ENCODE results near the gene CCDC6. TPM values are rescaled to one million over a fixed set of nuclear protein-coding genes. Genes with fewer than 3 reads are reported as not detected.
"Not testable (repeated sequence)": the region's sequence is repeated elsewhere in the genome, so short reads cannot be mapped to it uniquely, and the experiment has no call there.

CCDC6 gene
- total RNA-seq, 2 donors from 2014 or later: 65.8 to 91.0 TPM

GRCh38 chr10:59887006-59887405, 19.4 kb downstream of the CCDC6 start:
- H3K9ac ChIP-seq (ENCODE audit: low read depth in 2 of 2, low read length in 2 of 2): no peak overlapping the region
- H3K27ac ChIP-seq: no peak overlapping the region
- intact Hi-C loops (cut with DNase I): no loop called here
- no peak overlapping the region for H3K4me3 ChIP-seq
- no peaks in the 10 kb centered on the region for H3K36me3 ChIP-seq
- TF ChIP-seq CTCF (IDR thresholded peaks at IDR 0.05): no peak
- H3K27me3 ChIP-seq: no peaks in the 10 kb centered on the region
- no peaks in the 10 kb centered on the region for H3K9me3 ChIP-seq
- H3K4me1 ChIP-seq: no peaks in the 10 kb centered on the region
- no peak for DNase-seq

GRCh38 chr10:59885430-59886134, 20.8 kb downstream of the CCDC6 start:
- intact Hi-C loops (cut with DNase I): no loop called here
- no peak for TF ChIP-seq CTCF (IDR thresholded peaks at IDR 0.05)
- Histone ChIP-seq H3K9me3 (no peaks in the 10 kb centered on the region), H3K4me1 (no peaks in the 10 kb centered on the region), H3K36me3 (no peaks in the 10 kb centered on the region), H3K9ac (ENCODE audit: low read depth in 2 of 2, low read length in 2 of 2) (no peak overlapping the region), H3K27me3 (no peaks in the 10 kb centered on the region), H3K27ac (no peak overlapping the region), H3K4me3 (no peak overlapping the region)
- no peak for DNase-seq

- H3K4me3 ChIP-seq; H3K36me3 ChIP-seq; H3K9me3 ChIP-seq; H3K27me3 ChIP-seq; H3K27ac ChIP-seq; DNase-seq; intact Hi-C loops (cut with DNase I); H3K9ac ChIP-seq (ENCODE audit: low read depth in 2 of 2, low read length in 2 of 2); H3K4me1 ChIP-seq: not testable (repeated sequence)
These were observed 21.5 kb downstream of the CCDC6 start for GRCh38 chr10:59884893-59885292.

- no peaks in the 10 kb centered on the region for H3K36me3 ChIP-seq
- H3K4me3 ChIP-seq: no peak overlapping the region
- no peak overlapping the region for H3K9ac ChIP-seq (ENCODE audit: low read depth in 2 of 2, low read length in 2 of 2)
- H3K4me1 ChIP-seq: no peaks in the 10 kb centered on the region
- H3K9me3 ChIP-seq: no peaks in the 10 kb centered on the region
- no peaks in the 10 kb centered on the region for H3K27me3 ChIP-seq
- no peak for TF ChIP-seq CTCF (IDR thresholded peaks at IDR 0.05)
- H3K27ac ChIP-seq: no peak overlapping the region
- no peak for DNase-seq
- intact Hi-C loops (cut with DNase I): no loop called here
These were observed 24.7 kb downstream of the CCDC6 start for GRCh38 chr10:59881640-59882039.

GRCh38 chr10:59880971-59881510, 25.3 kb downstream of the CCDC6 start:
- H3K27ac ChIP-seq: no peak overlapping the region
- intact Hi-C loops (cut with DNase I): no loop called here
- DNase-seq: peak; percentile 17
- no peaks in the 10 kb centered on the region for H3K36me3 ChIP-seq
- no peaks in the 10 kb centered on the region for H3K9me3 ChIP-seq
- no peak for TF ChIP-seq CTCF (IDR thresholded peaks at IDR 0.05)
- H3K27me3 ChIP-seq: no peaks in the 10 kb centered on the region
- no peaks in the 10 kb centered on the region for H3K4me1 ChIP-seq
- H3K9ac ChIP-seq (ENCODE audit: low read depth in 2 of 2, low read length in 2 of 2): no peak overlapping the region
- no peak overlapping the region for H3K4me3 ChIP-seq

- Histone ChIP-seq H3K36me3 (no peaks in the 10 kb centered on the region), H3K4me3 (no peak overlapping the region), H3K27ac (no peak overlapping the region), H3K9me3 (no peaks in the 10 kb centered on the region), H3K9ac (ENCODE audit: low read depth in 2 of 2, low read length in 2 of 2) (no peak overlapping the region), H3K4me1 (no peaks in the 10 kb centered on the region), H3K27me3 (no peaks in the 10 kb centered on the region)
- TF ChIP-seq CTCF (IDR thresholded peaks at IDR 0.05): no peak
- intact Hi-C loops (cut with DNase I): no loop called here
- DNase-seq: no peak
These were observed 26.2 kb downstream of the CCDC6 start for GRCh38 chr10:59880019-59880717.

All from colonic mucosa (tissue), 4 donors.